HG02943 (cell line): ENCODE measurements around the gene ANKS3.

Source experiments
- ATAC-seq: cut with Tn5 transposase; IDR thresholded peaks from one replicate; pipeline ENCODE4 v1.9.1; 2021; ENCODE audit warnings: mild to moderate bottlenecking, low read depth, moderate library complexity; ENCODE audit not compliant: unreplicated experiment

The ANKS3 gene

DNA sequence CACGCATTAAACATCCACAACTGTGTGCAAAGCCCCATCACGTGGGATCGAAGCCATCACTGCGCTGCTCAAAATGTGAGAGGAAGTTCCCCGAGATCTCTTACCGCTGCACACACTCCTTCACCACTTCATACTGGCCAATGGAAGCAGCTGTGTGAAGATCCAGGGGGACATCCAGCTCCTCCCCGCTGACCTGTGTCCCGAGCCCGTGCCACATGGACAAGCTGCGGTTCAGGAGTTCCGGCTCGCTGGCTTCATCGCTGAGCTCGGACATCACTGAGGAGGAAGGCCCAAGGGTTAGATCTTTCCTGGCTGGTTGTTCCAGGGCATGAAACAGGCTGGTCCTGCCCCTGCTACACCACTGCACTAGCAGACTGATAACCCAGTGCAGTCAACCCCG lies 4.2 kb downstream of the ANKS3 start:
- ATAC-seq, result no peak

DNA sequence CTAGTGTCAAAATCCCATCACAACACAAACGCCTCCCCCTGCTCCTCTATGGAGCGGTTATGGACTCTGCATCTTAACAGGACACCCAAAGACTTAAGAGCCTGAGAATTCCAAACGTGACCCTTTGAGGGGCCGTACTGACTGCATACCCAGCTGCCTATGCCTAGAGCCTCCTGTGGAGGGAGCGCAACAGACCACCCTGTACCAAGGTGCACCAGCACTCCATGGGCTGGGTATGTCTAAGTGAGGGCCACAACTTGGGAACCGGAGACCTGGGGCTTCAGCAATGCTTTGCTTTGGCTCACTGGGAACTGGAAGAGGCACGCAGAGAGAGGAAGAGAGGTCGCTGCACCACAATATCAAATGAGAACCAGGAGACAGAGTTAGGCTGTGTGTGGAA lies 5.4 kb downstream of the ANKS3 start:
- no peak for ATAC-seq

DNA sequence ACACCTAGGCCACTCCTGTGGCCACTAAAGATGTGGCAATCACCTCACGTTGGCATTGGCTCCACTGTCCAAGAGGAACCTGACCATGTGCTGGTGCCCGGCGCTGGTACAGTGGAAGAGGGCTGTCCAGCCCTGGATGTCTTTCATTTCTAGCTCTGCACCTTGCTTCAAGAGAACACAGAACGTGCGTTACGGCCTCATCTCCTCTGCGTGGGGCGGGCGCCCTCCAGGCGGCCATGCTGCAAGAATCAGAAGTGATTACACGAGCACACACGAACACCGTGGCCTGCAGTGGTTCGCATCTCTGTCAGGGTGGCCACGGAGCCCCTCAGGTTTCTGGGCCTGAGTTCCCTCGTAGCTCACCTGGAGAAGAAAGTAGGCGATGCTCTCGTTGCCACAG lies 7.5 kb downstream of the ANKS3 start:
- ATAC-seq, result no peak

DNA sequence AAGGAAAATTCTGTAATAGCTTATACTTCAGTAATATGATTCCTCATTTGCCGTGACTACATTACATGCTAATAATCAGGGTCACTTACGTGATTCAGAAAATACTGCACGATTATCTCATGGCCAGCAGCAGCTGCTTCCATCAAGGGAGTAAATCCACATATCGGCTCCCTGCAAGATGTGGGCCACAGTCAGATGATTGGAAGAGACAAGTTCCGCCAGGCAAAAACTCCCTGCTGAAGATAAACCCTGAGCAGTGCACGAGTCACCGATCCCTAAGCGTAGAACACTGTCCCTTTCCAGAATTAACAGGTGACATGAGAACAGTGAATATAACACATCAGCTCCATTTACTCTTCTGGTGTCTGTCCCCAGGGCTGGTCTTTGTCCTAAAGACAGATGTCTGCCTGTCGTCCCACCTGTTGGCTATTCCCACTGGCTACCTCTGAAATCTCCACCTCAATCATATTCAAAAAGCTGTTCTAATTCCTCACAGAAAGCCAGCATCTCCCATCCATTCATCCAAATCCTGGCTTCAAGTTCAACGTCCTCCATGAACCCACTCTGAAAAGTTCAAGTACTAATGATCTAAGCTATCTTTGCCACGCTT lies 9.3 kb downstream of the ANKS3 start:
- ATAC-seq, result no peak

DNA sequence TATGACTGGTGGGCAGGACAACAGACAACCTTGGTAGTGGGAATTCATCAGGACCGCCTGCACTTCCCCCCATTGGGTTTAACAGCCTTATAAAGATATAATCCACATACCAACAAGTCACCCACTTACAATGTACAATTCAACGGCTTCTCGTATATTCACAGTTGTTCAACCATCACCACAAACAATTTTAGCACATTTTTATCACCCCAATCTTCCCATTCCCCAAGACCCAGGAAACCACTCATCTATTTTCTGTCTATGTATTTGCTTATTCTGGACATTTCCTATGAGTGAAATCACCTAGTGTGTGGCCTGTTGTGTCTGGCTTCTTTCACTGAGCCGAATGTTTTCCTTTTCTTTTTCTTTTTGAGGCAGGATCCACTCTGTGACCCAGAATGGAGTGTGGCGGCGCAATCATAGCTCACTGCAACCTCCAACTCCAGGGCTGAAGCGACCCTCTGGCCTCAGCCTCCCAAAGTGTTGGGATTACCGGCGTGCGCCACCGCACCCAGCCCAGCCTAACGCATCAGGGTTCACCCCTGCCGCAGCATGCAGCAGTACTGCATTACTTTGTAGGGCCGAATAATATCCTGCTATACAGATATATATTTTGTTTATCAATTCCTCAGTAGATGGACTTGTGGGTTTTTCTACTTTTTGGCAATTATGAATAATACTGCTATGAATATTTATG lies 10.9 kb downstream of the ANKS3 start:
- no peak for ATAC-seq

DNA sequence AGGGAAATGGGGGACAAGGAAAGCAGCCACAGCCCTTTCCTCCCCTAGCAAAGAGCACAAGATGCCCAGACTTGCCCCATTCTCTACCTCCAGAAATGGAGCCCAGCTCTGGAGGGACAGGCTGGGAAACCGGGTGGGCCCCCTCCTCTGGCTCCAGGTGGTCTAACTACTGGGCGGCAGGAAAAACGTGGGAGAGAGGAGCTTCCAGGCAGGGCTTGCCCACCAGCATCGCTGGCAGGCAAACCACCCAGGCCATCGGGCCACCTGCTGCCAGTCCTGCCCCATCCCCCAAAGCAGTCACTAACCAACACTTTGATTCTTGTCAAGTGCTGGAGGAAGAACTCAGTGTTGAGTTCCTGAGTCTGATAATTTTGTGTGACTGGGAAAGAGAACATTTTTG lies 15.6 kb downstream of the ANKS3 start:
- ATAC-seq, result no peak

DNA sequence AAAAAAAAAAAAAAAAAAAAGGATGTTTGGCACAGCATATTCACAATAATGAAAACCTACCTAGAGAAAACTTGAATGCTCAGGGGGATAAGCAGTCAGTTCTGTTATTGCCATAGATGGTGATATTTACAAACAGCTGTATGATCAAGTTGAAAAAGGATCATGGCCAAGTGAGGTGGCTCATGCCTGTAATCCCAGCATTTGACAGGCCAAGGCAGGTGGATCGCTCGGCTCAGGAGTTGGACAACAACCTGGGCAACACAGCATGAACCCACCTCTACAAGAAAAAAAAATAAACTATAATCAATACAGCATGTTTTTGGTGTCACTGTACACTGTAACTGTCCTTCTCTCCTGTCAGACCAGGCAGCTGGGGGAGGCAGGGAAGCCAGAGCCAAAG lies 19.1 kb downstream of the ANKS3 start:
- no peak for ATAC-seq

DNA sequence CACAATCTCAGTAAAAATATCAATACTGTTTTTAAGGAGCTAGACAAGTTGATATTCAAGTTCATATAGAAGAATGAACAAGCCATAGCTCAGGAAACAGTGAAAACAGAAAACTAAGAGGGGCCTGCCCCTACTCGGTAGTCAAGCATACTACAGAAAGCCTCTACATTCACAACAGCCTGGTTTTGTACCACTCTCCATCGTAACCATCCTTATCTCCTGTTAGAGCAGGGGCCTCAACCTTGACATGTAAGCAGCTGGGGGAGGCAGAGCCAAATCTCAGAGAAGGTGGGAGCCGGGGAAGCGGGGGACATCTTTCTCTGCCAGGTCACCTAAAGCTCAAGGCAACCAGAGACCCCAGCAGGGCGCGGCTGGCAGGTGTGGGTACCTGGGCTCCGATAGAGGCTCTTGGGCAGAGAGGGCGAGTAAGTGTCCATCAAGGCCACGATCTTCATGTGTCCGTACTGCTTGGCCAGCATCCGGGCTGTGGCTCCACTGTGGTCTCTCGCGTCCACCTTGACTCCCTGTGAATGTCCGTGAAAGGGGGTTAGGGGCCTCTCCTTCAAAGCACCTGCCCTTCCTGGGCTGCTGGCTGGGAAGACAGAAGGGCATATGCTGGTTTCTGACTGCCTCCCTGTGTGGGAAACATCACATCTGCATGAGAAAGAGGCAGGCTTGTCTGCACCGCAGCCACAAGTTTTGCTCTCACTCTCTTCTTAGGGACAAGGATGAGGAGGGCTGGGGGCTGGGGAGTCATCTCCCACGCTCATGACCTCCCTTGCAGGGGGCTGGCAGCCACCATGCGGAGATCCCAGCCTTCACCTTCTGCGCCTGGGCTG lies 20.2 kb downstream of the ANKS3 start:
- no peak for ATAC-seq

DNA sequence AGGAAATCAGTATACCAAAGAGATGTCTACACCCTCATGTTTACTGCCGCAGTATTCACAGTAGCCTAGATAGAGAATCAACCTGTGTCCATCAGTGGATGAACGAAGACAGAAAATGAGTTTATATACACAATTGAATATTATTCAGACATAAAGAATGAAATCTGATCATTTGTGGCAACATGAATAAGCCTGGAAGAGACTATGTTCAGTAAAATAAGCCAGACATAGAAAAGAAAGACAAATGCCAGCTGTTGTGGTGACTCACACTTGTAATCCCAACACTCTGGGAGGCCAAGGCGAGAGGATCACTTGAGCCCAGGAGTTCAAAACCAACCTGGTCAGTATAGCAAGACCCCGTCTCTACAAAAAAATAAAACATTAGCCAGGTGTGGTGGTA lies 24.6 kb downstream of the ANKS3 start:
- ATAC-seq, result no peak

DNA sequence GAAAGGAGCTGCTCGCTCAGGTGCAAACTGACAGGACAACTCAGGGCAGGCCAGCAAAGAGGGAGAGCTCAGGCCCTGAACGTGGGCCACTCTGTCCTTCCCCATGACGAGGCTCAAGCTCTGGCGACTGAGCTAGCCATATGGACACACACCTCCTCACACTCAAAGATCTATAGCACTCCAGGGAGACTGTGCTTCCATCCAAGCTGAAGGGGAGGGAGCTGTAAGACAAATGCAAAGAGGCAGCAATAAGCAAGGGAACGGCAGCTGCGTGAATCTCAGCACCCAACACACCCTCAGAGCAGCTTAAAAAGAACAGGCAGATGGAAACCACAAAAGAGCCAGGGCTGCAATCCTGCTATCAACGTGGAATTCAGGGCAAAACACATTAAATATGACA lies 27.2 kb downstream of the ANKS3 start:
- ATAC-seq, result no peak

DNA sequence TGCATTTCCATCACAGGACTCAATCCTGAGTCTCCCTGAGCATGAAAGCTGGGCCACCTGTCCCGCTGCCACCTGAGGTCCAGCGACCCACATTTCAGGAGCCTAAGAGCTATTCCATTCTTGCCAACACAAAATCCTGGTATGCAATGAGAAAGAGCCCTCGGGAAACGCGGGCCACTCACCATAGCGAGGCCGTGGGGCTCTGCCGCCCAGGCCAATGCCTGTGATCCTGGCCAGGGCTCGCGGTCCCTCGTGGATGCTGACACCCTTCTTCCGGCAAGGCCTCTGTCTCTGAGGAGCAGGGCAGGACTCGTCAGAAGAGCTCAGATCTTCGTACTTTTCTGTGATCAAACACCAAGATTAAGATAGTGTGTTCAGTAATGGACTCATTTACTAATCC lies 29.2 kb downstream of the ANKS3 start:
- ATAC-seq, result no peak

DNA sequence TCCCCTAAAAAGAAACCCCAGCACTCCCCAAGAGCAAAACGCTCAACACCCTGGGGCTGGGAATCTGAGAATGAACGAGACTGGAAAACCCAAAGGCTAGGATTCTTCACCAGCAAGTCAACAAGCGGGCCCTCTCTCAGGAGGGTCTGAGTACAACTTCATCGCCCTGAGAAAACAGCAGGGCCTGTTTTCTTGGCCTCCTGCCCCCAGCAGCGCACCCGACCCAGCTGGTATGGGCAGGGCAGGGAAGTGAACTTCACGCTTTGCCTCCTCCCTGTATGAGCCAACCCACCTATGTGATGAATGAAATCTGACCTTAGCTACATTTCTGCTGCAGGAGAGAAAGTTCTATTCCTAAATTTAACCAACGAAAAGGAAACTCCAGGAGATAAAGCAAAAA lies 29.6 kb downstream of the ANKS3 start:
- ATAC-seq, result no peak

DNA sequence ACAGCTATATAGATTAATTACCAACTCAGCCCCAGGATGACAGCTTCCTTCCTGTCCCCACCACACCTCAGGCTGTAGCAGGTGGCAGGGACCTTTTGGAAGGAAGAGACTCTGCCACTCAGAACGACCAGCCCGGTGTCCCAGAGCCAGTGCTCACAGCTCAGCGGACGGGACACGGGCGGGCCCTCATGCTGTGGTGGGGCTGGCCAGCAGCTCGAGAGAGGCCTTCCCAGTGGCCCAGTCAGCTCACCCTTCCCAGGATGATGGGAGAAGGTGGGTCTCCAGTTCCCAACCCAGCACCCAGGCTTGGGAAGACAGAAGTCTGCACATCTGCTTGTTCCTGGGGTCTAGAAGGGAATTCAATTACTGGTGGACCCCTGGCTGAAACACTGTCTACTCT lies 30.2 kb downstream of the ANKS3 start:
- no peak for ATAC-seq

DNA sequence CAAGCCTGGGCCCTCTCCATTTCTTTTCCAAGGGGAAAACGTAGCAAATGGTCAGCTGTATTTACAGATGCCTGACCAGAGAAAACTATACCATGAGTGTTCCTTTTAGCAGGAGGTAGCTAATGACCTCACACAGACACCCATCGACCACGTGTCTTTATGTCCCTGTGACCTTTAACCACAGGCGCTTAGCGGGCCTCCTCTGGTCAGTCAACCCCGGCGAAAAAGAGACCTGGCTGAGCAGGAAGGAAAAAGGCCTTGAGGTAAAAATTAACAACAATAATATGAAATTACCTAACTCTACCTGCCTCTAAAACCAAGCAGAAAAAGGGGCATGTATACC lies 31.6 kb downstream of the ANKS3 start:
- ATAC-seq, result no peak

DNA sequence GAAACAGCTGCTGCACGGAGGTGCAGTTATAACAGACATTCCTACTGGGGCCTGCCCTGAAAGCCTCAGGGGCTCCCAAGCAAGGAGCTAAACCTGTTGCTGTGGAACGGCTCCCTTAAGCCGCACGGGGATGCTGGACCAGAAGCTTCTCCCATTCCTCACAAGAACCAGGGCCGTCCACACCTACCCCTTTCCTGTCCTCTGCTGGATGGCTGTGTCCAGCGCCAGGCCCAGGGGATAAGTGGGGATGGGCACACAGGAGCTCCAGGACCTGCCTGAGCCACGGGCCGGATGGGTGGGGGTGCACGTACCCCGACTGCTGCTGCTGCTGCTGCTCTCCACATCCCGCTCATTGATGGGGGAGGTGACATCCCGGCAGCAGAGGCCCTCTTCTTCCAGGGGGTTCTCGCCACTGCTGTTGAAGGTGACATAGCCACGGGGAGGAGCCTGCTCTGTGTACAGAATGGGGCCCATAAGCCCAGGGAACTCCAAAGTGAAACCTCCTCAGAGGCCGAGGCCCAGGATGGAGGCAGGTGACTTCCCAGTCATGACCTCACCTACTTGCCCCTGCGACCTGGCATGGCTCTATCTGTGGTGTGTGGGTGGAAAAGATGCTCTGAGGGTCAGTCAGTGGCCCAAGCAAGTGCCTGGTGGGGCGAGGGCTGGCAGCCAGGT lies 32.1 kb downstream of the ANKS3 start:
- ATAC-seq, result no peak

DNA sequence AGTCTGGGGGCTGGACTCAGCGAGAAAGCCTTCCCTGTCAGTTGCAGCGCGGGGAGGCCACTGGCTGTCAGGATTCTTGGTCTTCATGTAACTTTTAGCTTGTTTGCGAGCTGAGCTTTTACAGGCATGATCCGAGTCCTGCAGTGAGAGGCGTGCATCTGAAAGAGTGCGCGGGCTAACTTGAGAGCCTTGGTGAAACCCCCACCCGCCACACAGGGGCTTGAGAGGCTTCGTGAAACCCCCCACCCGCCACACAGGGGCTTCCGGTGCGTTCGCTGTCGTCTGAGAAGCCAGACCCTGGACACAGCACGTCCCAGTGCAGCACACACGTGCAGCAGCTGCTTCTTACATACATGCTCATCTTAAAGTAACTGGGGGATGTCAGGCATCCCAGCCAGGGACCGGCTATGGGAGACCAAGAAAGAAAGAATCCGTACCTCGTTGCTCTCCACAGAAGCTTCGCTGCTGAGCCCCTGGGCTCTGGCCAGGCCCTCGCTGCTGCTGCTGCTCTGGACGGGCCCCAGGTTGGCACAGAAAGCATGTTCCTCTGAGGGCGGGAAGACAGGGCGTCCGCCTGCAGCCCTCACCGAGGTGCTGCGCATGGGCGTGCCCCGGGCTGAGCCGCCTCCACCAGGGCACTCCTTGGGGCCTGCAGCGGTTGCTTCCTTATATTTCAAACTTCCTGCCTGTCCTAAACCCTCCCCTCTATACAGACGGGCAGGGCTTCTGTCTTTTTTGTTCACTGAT lies 32.9 kb downstream of the ANKS3 start:
- ATAC-seq, result no peak

DNA sequence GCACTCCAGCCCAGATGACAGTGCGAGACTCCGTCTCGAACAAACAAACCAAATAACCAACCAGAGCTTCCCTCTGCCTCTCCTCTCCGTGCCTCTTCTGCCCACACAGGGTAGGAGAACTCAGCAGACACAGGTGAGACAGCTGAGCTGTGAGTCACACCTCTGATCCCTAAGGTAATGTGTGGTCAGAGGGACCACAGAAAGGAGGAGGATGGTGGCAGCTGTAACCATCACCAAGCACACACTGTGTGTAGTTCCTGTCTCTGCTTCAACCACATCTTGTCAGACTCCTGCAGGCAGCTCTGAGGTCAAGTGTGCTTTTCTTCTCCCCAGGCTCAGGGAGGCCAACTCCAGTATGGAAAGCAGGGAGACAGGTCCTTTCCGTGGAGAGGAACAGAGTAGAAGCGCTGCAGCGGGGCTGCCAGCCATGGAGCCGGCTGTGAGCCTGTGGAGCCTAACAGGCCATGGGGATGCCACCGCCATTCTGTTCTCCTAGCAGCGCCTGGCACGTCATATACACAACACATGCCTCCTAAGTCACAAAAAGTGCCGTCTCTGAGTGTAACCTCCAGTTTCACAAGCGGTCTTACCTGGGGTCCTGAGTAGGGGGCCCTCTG lies 33.6 kb downstream of the ANKS3 start:
- ATAC-seq, result no peak

DNA sequence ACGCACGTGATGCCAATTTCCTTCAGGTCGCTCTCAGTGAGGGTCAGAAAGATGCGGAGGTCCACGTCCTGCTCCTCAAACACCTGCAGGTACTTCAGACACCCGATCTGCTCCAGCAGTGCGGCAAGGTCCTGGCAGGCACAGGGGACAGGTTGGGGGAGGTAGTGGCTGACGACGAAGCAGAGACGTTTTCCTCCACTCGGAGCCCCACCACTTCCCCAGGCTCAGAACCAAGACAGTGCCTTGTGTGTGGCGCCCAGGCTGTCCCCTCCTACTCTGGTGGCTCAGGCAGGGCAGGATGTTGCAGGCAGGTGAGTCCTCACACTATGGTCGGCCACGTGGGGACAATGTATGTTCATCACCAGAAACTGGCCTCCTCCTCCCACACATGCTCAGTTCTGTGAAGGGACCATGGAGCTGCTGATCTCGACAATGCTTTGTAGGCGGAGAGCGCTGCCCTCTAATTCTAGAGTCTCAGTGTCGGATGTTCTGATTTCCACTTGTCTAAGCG lies 35.0 kb downstream of the ANKS3 start:
- no peak for ATAC-seq

DNA sequence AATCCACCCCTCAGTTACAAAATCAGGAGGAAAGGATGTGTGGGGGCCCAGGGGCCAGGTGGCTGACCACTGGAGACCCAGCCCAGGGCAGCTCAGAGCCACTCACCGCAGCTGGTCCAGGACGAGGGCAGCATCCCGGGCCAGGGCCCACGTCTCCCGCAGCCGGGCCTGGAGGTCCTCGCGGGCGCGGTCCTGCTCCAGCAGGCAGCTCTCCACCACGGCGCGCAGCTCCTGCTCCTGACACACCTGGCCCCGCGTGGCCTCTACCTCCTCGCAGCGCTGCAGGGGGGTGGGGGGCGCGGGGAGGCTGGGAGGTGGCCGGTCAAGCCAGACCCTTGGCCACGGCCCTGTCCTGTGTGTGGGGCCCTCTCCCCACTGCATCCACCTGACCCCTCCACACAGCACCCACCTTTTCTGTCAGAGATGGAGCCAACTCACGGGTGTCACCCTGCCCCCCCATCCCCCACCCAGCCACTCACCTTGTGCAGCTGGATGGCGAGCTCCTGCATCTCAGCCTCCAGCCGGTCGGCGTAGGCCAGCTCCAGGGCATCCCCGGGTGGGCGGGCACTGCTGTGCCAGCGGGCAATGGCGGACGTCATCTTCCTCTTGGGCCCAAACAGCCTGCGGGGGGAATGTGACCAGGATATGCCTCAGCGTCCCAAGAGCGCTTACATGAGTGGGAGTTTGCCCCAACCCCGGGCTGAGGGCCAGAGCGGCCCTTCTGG lies 35.6 kb downstream of the ANKS3 start:
- no peak for ATAC-seq
